HG03280 (cell line): ENCODE measurements around the gene STXBP6.
"Not testable (repeated sequence)": the region's sequence is repeated elsewhere in the genome, so short reads cannot be mapped to it uniquely, and the experiment has no call there.

Source experiments
- ATAC-seq: cut with Tn5 transposase; IDR thresholded peaks from one replicate; pipeline ENCODE4 v1.9.1; 2021; ENCODE audit warnings: mild to moderate bottlenecking, moderate library complexity; ENCODE audit not compliant: unreplicated experiment

The STXBP6 gene

DNA sequence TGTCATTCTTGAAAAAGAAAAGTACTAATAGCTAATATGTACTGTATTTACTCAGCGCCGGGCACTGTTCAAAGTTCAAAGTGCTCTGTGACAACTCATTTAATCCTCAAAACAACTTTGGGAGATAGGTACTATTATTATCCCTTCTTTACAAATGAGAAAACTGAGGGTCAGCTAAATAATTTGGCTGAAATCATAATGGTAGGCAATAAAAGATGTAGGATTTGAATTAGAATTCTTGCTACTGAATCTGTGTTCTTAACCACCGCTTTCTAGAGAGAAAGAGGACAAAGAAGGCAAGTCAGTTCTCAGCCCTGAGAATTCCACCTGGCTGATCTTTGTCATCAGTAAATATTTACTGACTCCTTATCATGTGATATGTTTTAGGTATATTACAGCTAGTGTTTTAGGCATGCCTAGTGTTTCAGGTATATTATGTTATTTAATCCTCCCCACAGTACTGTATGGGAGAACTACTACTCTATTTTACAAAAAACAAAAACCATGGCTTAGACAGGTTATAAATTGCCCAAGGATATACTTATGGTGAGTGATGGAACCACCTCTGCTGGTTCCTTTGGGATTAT is 210.2 kb downstream of the STXBP6 start:
- no peak for ATAC-seq

DNA sequence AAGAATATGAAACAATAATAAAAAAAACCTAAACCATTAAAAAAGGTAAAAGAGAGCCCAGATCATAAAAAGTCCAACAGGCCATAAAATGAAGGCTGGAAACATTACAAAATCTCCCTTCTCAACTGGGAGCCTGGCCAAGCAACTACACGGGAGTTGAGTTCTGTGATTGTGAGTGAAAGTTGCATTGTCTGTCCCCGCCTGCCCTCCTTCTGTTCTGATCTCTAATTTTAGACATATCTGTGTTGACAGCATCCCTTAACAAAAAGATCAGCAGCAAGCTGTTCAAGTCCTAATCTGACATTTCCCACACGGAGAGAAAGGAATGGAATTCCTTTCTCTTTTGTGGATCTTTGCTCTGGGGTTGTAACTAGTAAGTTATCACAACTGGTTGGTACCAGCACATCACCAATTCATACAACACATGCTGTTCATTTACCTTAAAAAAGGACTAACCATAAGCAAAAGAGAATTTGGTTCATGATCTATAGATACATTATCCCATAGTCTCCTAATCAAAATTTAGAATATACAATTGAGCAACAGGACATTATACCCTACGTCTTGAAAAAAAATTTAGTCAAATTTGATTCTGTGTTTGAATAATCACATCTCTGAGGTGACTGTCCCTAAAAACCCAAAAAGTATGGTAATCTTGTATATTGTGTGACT is 210.9 kb downstream of the STXBP6 start:
- no peak for ATAC-seq

DNA sequence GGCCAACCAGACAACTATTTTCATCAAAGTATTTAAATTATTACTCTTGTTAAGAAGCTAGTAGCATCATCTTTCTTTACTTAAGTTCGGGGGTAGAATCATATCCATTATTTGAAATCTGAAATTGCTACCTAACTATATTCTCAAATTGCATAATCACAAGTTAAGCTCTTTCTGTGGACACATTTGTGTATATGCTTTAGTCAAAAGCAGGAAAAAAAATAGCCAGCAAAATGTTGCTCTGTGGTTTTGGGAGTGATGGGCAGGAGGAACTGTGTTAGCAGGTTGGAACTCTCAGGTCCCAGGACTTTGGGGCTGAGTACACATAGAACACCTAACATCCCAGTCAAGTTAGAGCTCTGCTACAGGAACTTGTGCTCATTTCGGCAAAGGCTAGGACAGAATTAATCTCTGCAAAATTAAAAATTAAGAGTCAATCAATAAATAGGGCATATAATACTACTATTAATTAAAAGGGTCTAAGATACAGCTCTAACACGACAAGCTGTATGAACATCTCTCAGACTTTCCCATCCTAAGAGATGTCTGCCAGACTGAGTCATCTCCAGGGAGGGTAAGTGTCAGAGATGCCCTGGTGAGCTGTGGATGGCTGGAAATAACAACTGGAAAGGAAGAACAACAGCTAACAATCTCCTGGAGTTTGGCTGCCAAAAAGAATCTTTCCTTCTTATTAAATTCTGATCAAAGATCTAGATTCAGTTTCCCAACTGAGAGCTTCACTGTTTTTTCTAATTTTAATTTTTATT is 212.5 kb downstream of the STXBP6 start:
- ATAC-seq: no peak

- not testable (repeated sequence) for ATAC-seq
Observed at GRCh38 chr14:24836324-24836723, 213.6 kb downstream of the STXBP6 start.

DNA sequence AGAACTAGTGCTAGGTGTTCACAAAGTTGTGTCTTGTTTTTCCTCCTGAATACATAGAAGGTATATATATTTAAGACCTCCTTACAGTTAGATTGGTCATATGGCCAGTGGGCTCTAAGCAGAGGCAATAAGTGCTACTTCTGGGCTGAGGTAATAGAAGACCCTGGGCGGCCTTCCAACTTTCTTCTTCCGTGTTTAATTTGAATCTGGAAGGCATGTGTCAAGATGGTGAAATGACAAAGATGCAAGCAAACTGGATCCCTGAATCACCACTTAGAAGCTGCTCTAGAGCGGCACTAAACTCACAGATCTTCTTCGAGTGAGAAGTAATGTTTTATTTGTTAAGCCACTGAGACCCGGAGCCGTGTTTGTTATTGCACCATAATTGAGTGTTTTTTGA is 215.0 kb downstream of the STXBP6 start:
- no peak for ATAC-seq

GRCh38 chr14:24833385-24833784 is 216.6 kb downstream of the STXBP6 start:
- ATAC-seq: no peak

DNA sequence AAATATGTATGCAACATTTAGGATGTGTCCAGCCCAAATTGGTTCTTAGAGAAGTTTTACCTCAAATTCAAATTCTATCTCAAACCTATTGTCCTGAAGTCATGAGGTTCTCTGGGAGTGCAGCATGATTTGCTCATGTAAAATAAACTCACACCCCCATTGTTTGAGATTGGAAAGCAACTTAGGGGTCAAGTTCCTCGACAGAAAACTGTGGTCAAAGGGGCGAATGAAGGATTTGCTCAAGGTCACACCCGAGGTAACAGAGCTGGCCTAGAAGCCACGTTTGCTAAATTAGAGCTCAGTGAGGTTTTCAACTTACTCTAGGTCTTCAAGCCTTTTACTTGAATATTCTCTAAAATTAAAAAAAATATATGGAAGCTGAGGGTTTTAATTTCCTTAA is 218.3 kb downstream of the STXBP6 start:
- no peak for ATAC-seq

DNA sequence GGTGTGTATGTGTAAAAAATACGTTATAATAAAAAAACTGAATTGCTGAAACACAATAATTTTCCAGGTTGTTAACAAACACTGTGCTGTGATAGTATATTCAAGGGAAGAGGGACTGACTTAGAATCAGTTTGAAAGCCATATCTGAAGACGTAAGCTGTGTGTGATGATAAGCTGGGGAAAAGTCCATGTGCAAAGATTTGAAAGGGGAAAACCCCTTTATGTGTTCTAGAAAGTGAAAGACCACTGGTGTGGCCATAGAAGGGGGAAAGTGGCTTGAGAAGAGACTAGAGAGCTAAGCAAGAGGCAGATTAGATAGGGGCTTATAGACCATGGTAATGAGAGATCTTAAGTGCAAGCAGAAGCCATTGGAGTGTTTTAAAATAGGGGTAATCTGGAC is 220.1 kb downstream of the STXBP6 start:
- ATAC-seq: no peak

- no peak for ATAC-seq
Observed at GRCh38 chr14:24828486-24828885, 221.5 kb downstream of the STXBP6 start.

DNA sequence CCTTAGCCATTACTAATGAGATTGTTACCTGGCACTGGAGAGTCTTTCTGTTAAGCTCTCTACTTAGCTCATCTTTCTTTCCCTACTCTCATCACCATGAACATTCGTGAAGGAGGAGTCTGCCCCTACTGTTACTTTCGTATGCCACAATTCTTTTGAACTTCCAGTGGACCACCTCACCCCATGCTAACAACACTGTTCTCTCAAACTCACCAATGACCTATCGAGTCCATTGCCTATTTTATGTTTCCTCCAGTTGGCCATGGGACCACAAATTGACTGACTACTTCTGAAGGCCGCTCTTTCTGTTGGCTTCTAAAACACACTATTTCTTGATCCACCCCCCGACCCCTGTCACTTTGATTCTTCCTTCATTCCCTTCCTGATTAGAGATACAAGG is 223.6 kb downstream of the STXBP6 start:
- no peak for ATAC-seq

- no peak for ATAC-seq
Observed at GRCh38 chr14:24820616-24821015, 229.3 kb downstream of the STXBP6 start.

DNA sequence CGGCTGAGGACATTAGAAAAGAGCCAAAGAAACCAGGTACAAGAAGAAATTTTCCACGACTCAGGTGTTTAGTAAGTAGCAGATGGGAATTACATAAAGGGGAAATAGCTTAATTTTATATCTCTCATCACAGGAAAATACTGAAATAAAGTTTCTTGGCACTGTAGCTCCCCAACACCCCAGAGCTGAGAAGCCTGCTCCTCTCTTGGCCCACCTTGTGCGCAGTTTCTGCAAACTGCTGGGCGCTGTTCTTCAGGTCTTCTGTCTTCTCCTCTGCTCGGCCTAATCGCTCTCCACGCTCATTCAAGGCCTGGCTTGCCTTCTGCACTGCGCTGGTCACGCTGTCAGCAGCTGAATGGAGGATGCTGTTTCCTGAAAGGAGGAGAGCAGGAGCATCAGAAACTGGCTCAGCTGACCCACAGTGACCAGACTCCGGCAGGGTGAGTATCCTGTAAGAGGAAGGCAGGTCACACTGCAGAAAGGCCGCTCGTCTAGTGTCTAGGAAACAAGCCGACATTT is 231.1 kb downstream of the STXBP6 start:
- no peak for ATAC-seq

DNA sequence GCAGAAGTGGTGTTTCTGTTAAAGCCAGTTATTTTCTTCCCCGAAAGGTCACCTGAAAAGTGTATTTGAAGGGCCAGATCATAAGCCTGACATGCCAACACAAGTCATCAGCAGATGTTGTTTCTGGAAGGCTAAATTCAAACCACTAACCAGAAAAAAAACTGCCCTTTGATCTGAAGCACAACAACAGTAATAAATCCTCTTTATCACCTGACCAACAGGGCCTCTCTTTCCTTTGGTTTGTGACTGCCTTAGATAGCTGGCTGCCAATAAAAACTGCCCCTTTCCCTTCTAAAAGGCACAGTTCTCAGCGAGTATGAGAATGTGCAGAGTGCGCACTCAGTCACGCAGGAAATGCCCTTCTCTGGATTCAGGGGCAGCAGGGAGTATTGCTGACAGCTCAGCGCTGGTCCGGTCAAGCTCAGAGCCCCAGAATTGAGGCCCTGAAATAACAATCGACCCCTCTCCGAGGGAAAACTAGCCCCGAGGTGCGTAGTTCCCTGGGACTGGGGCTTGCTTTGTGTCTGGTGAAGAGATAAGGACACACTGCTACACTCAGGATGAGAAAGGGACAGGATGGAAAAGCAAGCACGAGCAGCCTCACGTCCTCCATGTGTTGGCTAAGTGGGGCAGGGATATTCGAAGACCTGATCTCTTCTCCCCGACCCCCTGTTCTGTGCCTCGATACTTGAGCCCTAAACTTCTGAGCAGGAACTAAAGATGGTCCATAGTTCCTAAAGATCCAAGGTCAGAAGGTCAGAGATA is 231.7 kb downstream of the STXBP6 start:
- no peak for ATAC-seq

- ATAC-seq: no peak
Observed at GRCh38 chr14:24817212-24818057, 232.5 kb downstream of the STXBP6 start.

- no peak for ATAC-seq
Observed at GRCh38 chr14:24816929-24817211, 233.1 kb downstream of the STXBP6 start.

DNA sequence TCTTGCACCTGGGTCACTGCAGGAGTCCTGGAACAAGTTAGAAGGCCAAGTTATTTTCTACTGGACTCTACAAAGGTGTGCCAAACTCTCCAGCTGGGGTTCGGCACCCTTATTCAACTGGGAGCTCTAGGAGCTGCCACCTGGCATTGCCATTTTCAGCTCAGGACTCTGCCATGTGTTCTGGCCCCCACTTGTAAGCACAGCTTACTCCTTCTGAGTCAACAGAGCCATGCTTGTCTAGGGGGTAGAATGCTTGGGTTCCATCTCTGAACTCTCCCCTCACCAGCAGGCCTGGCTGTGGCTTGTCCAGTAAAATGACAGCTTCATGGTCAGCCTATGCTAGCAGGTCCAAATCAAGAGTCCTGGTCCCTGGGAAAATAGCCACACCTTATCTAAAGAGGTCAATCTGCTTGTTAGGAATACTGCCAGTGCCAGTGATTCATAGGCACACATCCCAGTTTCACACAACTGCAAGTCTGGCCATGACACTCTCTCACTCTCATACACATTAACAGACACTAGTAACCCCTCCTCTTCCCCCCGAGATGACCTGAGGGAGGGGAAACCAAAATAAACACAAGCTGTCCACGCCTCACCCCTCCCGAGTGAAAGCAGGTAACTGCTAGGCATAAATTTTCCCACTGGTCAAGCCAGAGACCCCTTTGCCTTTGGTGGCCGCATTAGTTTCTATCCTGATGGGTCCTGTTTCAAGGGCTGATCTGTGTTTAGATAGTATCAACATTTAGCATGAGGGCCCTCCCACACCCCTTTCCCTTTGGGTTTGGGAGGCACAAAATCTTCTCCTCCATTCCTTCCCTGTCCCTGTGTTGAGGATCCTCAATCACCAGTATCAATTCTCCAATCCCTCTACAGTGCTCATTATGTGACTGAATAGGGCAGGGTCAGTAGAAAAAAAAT is 233.7 kb downstream of the STXBP6 start:
- no peak for ATAC-seq

GRCh38 chr14:24815543-24815942 is 234.4 kb downstream of the STXBP6 start:
- no peak for ATAC-seq

DNA sequence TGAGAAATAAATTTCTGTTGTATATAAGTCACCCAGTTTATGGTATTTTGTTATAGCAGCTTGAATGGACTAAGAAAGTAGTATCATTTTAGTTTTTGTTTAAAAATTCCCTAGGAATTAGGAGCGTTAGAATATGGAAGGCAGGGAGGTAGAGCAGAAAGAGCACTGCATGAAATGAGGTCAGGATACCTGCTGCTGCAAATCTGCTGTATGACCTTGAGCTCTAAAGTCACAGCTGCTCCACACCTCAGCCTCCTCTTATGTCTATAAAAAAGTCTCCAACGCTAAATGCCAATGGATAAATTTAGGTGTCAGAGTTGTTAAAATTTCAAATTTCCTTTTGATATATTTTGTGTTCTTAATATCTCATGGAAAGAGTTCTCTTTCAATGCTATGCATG is 235.0 kb downstream of the STXBP6 start:
- ATAC-seq: no peak

GRCh38 chr14:24814346-24814745 is 235.6 kb downstream of the STXBP6 start:
- no peak for ATAC-seq
